ENCODE data around the gene NUP210L. TPM values are rescaled to one million over a fixed set of nuclear protein-coding genes. Genes with fewer than 3 reads are reported as not detected.
A peak's percentile ranks its signal among the peaks of the same experiment; 100 is the strongest.
"Not testable (repeated sequence)": the region's sequence is repeated elsewhere in the genome, so short reads cannot be mapped to it uniquely, and the experiment has no call there.

NUP210L gene
- total and polyA plus RNA-seq, 2 experiments from 2014 or later: not detected

GRCh38 chr1:154076413-154076812, 78.5 kb downstream of the NUP210L start:
- Histone ChIP-seq H3K27ac (no peak overlapping the region), H3K4me1 (ENCODE audit: low read depth) (no peaks in the 10 kb centered on the region), H3K9me3 (ENCODE audit: low read depth) (no peaks in the 10 kb centered on the region), H3K27me3 (no peaks in the 10 kb centered on the region), H3K36me3 (no peaks in the 10 kb centered on the region), H3K4me3 (no peak overlapping the region)
- no peak for DNase-seq (ENCODE audit: low read depth in 1 of 2, low spot score in 1 of 2)
- TF ChIP-seq CTCF (IDR thresholded peaks at IDR 0.05; ENCODE audit: low read depth, low read length): no peak

DNA sequence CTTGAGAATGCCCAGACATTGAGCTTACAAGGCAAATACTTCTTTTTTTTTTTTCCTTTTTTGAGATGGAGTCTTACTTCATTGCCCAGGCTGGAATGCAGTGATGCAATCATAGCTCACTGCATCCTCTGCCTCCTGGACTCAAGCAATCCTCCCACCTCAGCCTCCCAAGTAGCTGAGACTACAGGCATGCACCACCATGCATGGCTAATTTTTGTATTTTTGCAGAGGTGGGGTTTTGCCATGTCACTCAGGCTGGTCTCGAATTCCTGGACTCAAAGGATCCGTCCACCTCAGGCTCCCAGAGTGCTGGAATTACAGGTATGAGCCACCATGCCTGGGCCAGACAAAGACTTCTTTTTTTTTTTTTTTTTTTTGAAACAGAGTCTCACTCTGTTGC, 79.1 kb downstream of the NUP210L start:
- no peaks in the 10 kb centered on the region for H3K27me3 ChIP-seq
- H3K4me3 ChIP-seq: no peak overlapping the region
- H3K36me3 ChIP-seq: no peaks in the 10 kb centered on the region
- peak in 1 of 2 donors; percentile 1 for DNase-seq (ENCODE audit: low read depth in 1 of 2, low spot score in 1 of 2)
- no peak for TF ChIP-seq CTCF (IDR thresholded peaks at IDR 0.05; ENCODE audit: low read depth, low read length)
- H3K9me3 ChIP-seq (ENCODE audit: low read depth): no peaks in the 10 kb centered on the region
- no peak overlapping the region for H3K27ac ChIP-seq
- no peaks in the 10 kb centered on the region for H3K4me1 ChIP-seq (ENCODE audit: low read depth)

- Histone ChIP-seq H3K4me3 (no peak overlapping the region), H3K9me3 (ENCODE audit: low read depth) (no peaks in the 10 kb centered on the region), H3K27ac (no peak overlapping the region), H3K36me3 (no peaks in the 10 kb centered on the region), H3K27me3 (no peaks in the 10 kb centered on the region), H3K4me1 (ENCODE audit: low read depth) (no peaks in the 10 kb centered on the region)
- no peak for DNase-seq (ENCODE audit: low read depth in 1 of 2, low spot score in 1 of 2)
- no peak for TF ChIP-seq CTCF (IDR thresholded peaks at IDR 0.05; ENCODE audit: low read depth, low read length)
Measured at GRCh38 chr1:154062309-154062708, 92.6 kb downstream of the NUP210L start.

- not testable (repeated sequence) for DNase-seq (ENCODE audit: low read depth in 1 of 2, low spot score in 1 of 2); H3K4me1 ChIP-seq (ENCODE audit: low read depth); H3K27ac ChIP-seq; H3K27me3 ChIP-seq; H3K36me3 ChIP-seq; H3K9me3 ChIP-seq (ENCODE audit: low read depth); H3K4me3 ChIP-seq
Measured at GRCh38 chr1:154047436-154047835, 107.4 kb downstream of the NUP210L start.

- H3K36me3 ChIP-seq; H3K27me3 ChIP-seq; H3K9me3 ChIP-seq (ENCODE audit: low read depth); H3K4me3 ChIP-seq; H3K27ac ChIP-seq; DNase-seq (ENCODE audit: low read depth in 1 of 2, low spot score in 1 of 2); H3K4me1 ChIP-seq (ENCODE audit: low read depth): not testable (repeated sequence)
Measured at GRCh38 chr1:154033697-154034096, 121.2 kb downstream of the NUP210L start.

GRCh38 chr1:154019940-154020339, 134.9 kb downstream of the NUP210L start:
- H3K4me3 ChIP-seq: no peak overlapping the region
- H3K27me3 ChIP-seq: no peaks in the 10 kb centered on the region
- no peaks in the 10 kb centered on the region for H3K36me3 ChIP-seq
- DNase-seq (ENCODE audit: low read depth in 1 of 2, low spot score in 1 of 2): no peak
- H3K9me3 ChIP-seq (ENCODE audit: low read depth): no peaks in the 10 kb centered on the region
- no peak overlapping the region for H3K27ac ChIP-seq
- no peak for TF ChIP-seq CTCF (IDR thresholded peaks at IDR 0.05; ENCODE audit: low read depth, low read length)
- no peaks in the 10 kb centered on the region for H3K4me1 ChIP-seq (ENCODE audit: low read depth)

- H3K9me3 ChIP-seq (ENCODE audit: low read depth): no peaks in the 10 kb centered on the region
- H3K27me3 ChIP-seq: no peaks in the 10 kb centered on the region
- no peak for DNase-seq (ENCODE audit: low read depth in 1 of 2, low spot score in 1 of 2)
- no peaks in the 10 kb centered on the region for H3K4me1 ChIP-seq (ENCODE audit: low read depth)
- no peaks in the 10 kb centered on the region for H3K36me3 ChIP-seq
- no peak overlapping the region for H3K27ac ChIP-seq
- no peak for TF ChIP-seq CTCF (IDR thresholded peaks at IDR 0.05; ENCODE audit: low read depth, low read length)
- H3K4me3 ChIP-seq: no peak overlapping the region
Measured at GRCh38 chr1:154019269-154019668, 135.6 kb downstream of the NUP210L start.

Data from cardiac muscle cell (in vitro differentiated cells and primary cell).